NB4 (cell line): ENCODE measurements around the gene ILK.

Experiments used
- DNase-seq: peaks from one replicate; pipeline ENCODE4 v3.0.0; 2010; ENCODE audit warnings: low read depth
- H3K4me3 ChIP-seq: one replicate; pipeline ENCODE4 v1.5.1; 2011; ENCODE audit warnings: mild to moderate bottlenecking, low read depth, low read length, moderate library complexity
- CTCF ChIP-seq: IDR thresholded peaks from one replicate; pipeline ENCODE4 v1.5.1; 2012; ENCODE audit warnings: low read depth, low read length
- MAX ChIP-seq: IDR thresholded peaks from 2 replicates; pipeline ENCODE4 v1.6.1; 2011; ENCODE audit warnings: low read depth, low read length
- MYC ChIP-seq: IDR thresholded peaks from 2 replicates; pipeline ENCODE4 v1.6.1; 2011; ENCODE audit warnings: low read depth, low read length
- POLR2A ChIP-seq: IDR thresholded peaks from 2 replicates; pipeline ENCODE4 v1.6.1; 2011; ENCODE audit warnings: mild to moderate bottlenecking; ENCODE audit not compliant: insufficient read length; ENCODE audit errors: extremely low read depth

The ILK gene

GRCh38 chr11:6630632-6631291, 27.2 kb downstream of the ILK start:
- no peak for DNase-seq
- TF ChIP-seq CTCF = no peak
- no peak overlapping the region for H3K4me3 ChIP-seq

GRCh38 chr11:6631361-6631890, 27.9 kb downstream of the ILK start:
- H3K4me3 ChIP-seq = no peak overlapping the region
- no peak for DNase-seq
- no peak for TF ChIP-seq CTCF
- no peak for TF ChIP-seq MYC
- no peak for TF ChIP-seq MAX
- no peak for TF ChIP-seq POLR2A

GRCh38 chr11:6632116-6633073, 28.8 kb downstream of the ILK start:
- TF ChIP-seq CTCF = no peak
- no peak for TF ChIP-seq MAX
- no peak for TF ChIP-seq POLR2A
- no peak for TF ChIP-seq MYC
- H3K4me3 ChIP-seq = no peak overlapping the region
- peak; percentile 54 for DNase-seq

- no peak for DNase-seq
- no peak overlapping the region for H3K4me3 ChIP-seq
- TF ChIP-seq CTCF = no peak
- no peak for TF ChIP-seq POLR2A
- no peak for TF ChIP-seq MYC
- no peak for TF ChIP-seq MAX
Observed at GRCh38 chr11:6633422-6634408, 30.1 kb downstream of the ILK start.

GRCh38 chr11:6634534-6634933, 31.0 kb downstream of the ILK start:
- no peak for DNase-seq
- TF ChIP-seq POLR2A = no peak
- H3K4me3 ChIP-seq = no peak overlapping the region
